H9 (cell line): Measurements from ENCODE around the gene BRD3OS. TPM values are rescaled to one million over a fixed set of nuclear protein-coding genes. Genes with fewer than 3 reads are reported as not detected.

Source experiments
- DNase-seq: peaks from one replicate; pipeline ENCODE4 v3.0.0-alpha.2; 2017
- H2AFZ ChIP-seq: one replicate; pipeline ENCODE4 v1.6.1; 2013; ENCODE audit warnings: mild to moderate bottlenecking, low read length, control low read depth, moderate library complexity
- H2AK5ac ChIP-seq: 2 replicates; pipeline ENCODE4 v1.6.1; 2013; ENCODE audit warnings: low read length, control low read depth, mixed read lengths; ENCODE audit not compliant: insufficient read length
- H2BK120ac ChIP-seq: one replicate; pipeline ENCODE4 v1.6.1; 2013; ENCODE audit warnings: low read depth, mild to moderate bottlenecking, low read length, control low read depth, inconsistent platforms; ENCODE audit not compliant: poor library complexity, severe bottlenecking
- H2BK12ac ChIP-seq: 2 replicates; pipeline ENCODE4 v1.6.1; 2013; ENCODE audit warnings: low read length, control low read depth, mixed read lengths, low read depth; ENCODE audit not compliant: insufficient read length
- H2BK15ac ChIP-seq: 2 replicates; pipeline ENCODE4 v1.6.1; 2013; ENCODE audit warnings: low read depth, low read length, control low read depth
- H2BK20ac ChIP-seq: one replicate; pipeline ENCODE4 v1.6.1; 2013; ENCODE audit warnings: low read depth, mild to moderate bottlenecking, low read length, control low read depth, inconsistent platforms; ENCODE audit not compliant: poor library complexity, severe bottlenecking
- H2BK5ac ChIP-seq: 2 replicates; pipeline ENCODE4 v1.6.1; 2013; ENCODE audit warnings: low read length, control low read depth, mixed read lengths; ENCODE audit not compliant: insufficient read length
- H3K14ac ChIP-seq: 2 replicates; pipeline ENCODE4 v1.6.1; 2013; ENCODE audit warnings: low read length, control low read depth; ENCODE audit not compliant: insufficient read depth
- H3K18ac ChIP-seq: 2 replicates; pipeline ENCODE4 v1.6.1; 2013; ENCODE audit warnings: low read depth, mild to moderate bottlenecking, mixed read lengths, low read length, control low read depth; ENCODE audit not compliant: insufficient read length
- H3K23ac ChIP-seq: 2 replicates; pipeline ENCODE4 v1.6.1; 2013; ENCODE audit warnings: low read length, control low read depth, mixed read lengths, low read depth; ENCODE audit not compliant: insufficient read length
- H3K23me2 ChIP-seq: 2 replicates; pipeline ENCODE4 v1.6.1; 2013; ENCODE audit warnings: low read depth, mild to moderate bottlenecking, mixed read lengths, low read length, control low read depth; ENCODE audit not compliant: insufficient read length, poor library complexity, severe bottlenecking
- H3K27ac ChIP-seq: 2 replicates; pipeline ENCODE4 v1.5.1; 2013; ENCODE audit warnings: low read length, control low read depth, mixed read lengths, low read depth; ENCODE audit not compliant: insufficient read length
- H3K27me3 ChIP-seq: 2 replicates; pipeline ENCODE4 v1.6.1; 2013; ENCODE audit warnings: low read length, control low read depth, inconsistent platforms; ENCODE audit not compliant: insufficient read depth
- H3K4ac ChIP-seq: 2 replicates; pipeline ENCODE4 v1.6.1; 2013; ENCODE audit warnings: low read depth, mild to moderate bottlenecking, control low read depth, inconsistent platforms, low read length, moderate library complexity
- H3K4me1 ChIP-seq: 2 replicates; pipeline ENCODE4 v1.6.1; 2013; ENCODE audit warnings: low read length, control low read depth, inconsistent platforms; ENCODE audit not compliant: insufficient read depth
- H3K4me2 ChIP-seq: 2 replicates; pipeline ENCODE4 v1.6.1; 2013; ENCODE audit warnings: low read length, control low read depth, mixed read lengths; ENCODE audit not compliant: insufficient read length, insufficient read depth
- H3K56ac ChIP-seq: 2 replicates; pipeline ENCODE4 v1.6.1; 2013; ENCODE audit warnings: low read depth, mild to moderate bottlenecking, mixed read lengths, low read length, control low read depth; ENCODE audit not compliant: insufficient read length
- H3K79me1 ChIP-seq: 2 replicates; pipeline ENCODE4 v1.6.1; 2013; ENCODE audit warnings: low read depth, mild to moderate bottlenecking, moderate library complexity, low read length, control low read depth, inconsistent platforms; ENCODE audit not compliant: insufficient read depth, poor library complexity, severe bottlenecking
- H3K79me2 ChIP-seq: 2 replicates; pipeline ENCODE4 v1.6.1; 2013; ENCODE audit warnings: low read length, control low read depth, inconsistent platforms; ENCODE audit not compliant: insufficient read depth
- H3K9ac ChIP-seq: 2 replicates; pipeline ENCODE4 v1.6.1; 2013; ENCODE audit warnings: low read length, control low read depth, mixed read lengths; ENCODE audit not compliant: insufficient read length; ENCODE audit errors: extremely low read depth
- H3K9me3 ChIP-seq: one replicate; pipeline ENCODE4 v1.6.1; 2013; ENCODE audit warnings: low read depth, low read length, inconsistent platforms; ENCODE audit not compliant: control insufficient read depth
- H3T11ph ChIP-seq: one replicate; pipeline ENCODE4 v1.6.1; 2013; ENCODE audit warnings: mild to moderate bottlenecking, low read length, control low read depth, inconsistent platforms
- H4K20me1 ChIP-seq: one replicate; pipeline ENCODE4 v1.6.1; 2013; ENCODE audit not compliant: control insufficient read depth, insufficient read length, insufficient read depth
- H4K5ac ChIP-seq: 2 replicates; pipeline ENCODE4 v1.6.1; 2013; ENCODE audit warnings: low read depth, mild to moderate bottlenecking, mixed read lengths, low read length, control low read depth; ENCODE audit not compliant: insufficient read length
- H4K8ac ChIP-seq: replicated peaks from 2 replicates; pipeline ENCODE4 v1.6.1; 2013; ENCODE audit warnings: low read length, control low read depth, mixed read lengths, low read depth; ENCODE audit not compliant: insufficient read length
- H4K91ac ChIP-seq: 2 replicates; pipeline ENCODE4 v1.6.1; 2013; ENCODE audit warnings: low read depth, mild to moderate bottlenecking, moderate library complexity, mixed read lengths, low read length, control low read depth; ENCODE audit not compliant: insufficient read length
- H3K27ac Mint-ChIP-seq, 3 experiments: 2 replicates in 2 of 3; 3 replicates in 1 of 3; pipeline ENCODE4 v1.8.0; 2020 to 2021; ENCODE audit warnings: mixed read lengths in 3 of 3, mild to moderate bottlenecking in 1 of 3, moderate library complexity in 1 of 3
- H3K27me3 Mint-ChIP-seq: 2 replicates; pipeline ENCODE4 v1.8.0; 2021; ENCODE audit warnings: low read depth, mild to moderate bottlenecking, moderate library complexity, mixed read lengths
- H3K36me3 Mint-ChIP-seq, 3 experiments: 2 replicates in 2 of 3; 3 replicates in 1 of 3; pipeline ENCODE4 v1.8.0; 2020 to 2021; ENCODE audit warnings: low read depth in 3 of 3, mixed read lengths in 3 of 3; ENCODE audit not compliant: insufficient read depth in 1 of 3
- H3K4me1 Mint-ChIP-seq, 2 experiments: 2 replicates each; pipeline ENCODE4 v1.8.0; 2020; ENCODE audit warnings: mixed read lengths in 2 of 2
- H3K4me3 Mint-ChIP-seq, 2 experiments: 2 replicates in 1 of 2; 3 replicates in 1 of 2; pipeline ENCODE4 v1.8.0; 2020 to 2021; ENCODE audit warnings: mild to moderate bottlenecking in 2 of 2, mixed read lengths in 2 of 2, moderate library complexity in 1 of 2
- H3K9me3 Mint-ChIP-seq, 2 experiments: 2 replicates in 1 of 2; 3 replicates in 1 of 2; pipeline ENCODE4 v1.8.0; 2020; ENCODE audit warnings: mild to moderate bottlenecking in 2 of 2, mixed read lengths in 2 of 2, moderate library complexity in 1 of 2
- CTCF ChIP-seq: fragments of 200-600 bp; sonication (generic); conservative IDR thresholded peaks from 3 replicates; pipeline ENCODE4 v1.8.0; 2021; ENCODE audit warnings: antibody characterized with exemption, mild to moderate bottlenecking
- WGBS: extraction: QIAGEN DNeasy Blood & Tissue Kit; methylation state at CpG from one replicate; pipeline ENCODE4 v1.1.7; 2013; ENCODE audit warnings: missing lambda C conversion rate, low lambda C conversion rate, mixed read lengths; ENCODE audit not compliant: insufficient read length; ENCODE audit errors: extremely low coverage; 5-methylcytosine and 5-hydroxymethylcytosine counted together
- total RNA-seq: library from RNA; stranded (reverse); gene quantifications from 2 replicates; pipeline ENCODE4 v1.2.1, GENCODE V29; 2021

Gene BRD3OS
- total RNA-seq, 1 experiment from 2014 or later: 16.4 TPM

- H3K36me3 Mint-ChIP-seq: peaks cover 27 to 88% (median 75%) of the 10 kb centered on the region in 3 experiments
- H3K4me3 Mint-ChIP-seq: no peak overlapping the region
- no peaks in the 10 kb centered on the region for H3K9me3 Mint-ChIP-seq
- Histone ChIP-seq H3K79me1 (no peaks in the 10 kb centered on the region), H4K20me1 (no peaks in the 10 kb centered on the region), H2BK20ac (no peak overlapping the region), H2BK12ac (no peak overlapping the region), H2BK5ac (no peak overlapping the region), H3K27me3 (no peaks in the 10 kb centered on the region), H2AFZ (no peak overlapping the region), H3K9me3 (no peaks in the 10 kb centered on the region), H4K5ac (no peak overlapping the region), H3K79me2 (no peaks in the 10 kb centered on the region), H3K56ac (no peak overlapping the region), H3K9ac (no peak overlapping the region), H3K23ac (no peak overlapping the region), H3K18ac (no peak overlapping the region), H3K27ac (no peak overlapping the region), H2BK120ac (no peak overlapping the region), H2BK15ac (no peak overlapping the region), H3K4me2 (no peak overlapping the region), H3K4ac (no peak overlapping the region), H3T11ph (no peak overlapping the region), H3K4me1 (no peaks in the 10 kb centered on the region), H3K23me2 (no peaks in the 10 kb centered on the region), H4K8ac (no peak overlapping the region), H3K14ac (no peak overlapping the region), H2AK5ac (no peak overlapping the region), H4K91ac (no peak overlapping the region)
- TF ChIP-seq CTCF: no peak
- H3K27ac Mint-ChIP-seq: no peak overlapping the region
- H3K27me3 Mint-ChIP-seq: no peaks in the 10 kb centered on the region
- no CpG with 5 or more reads among the region's 21 CpGs for WGBS
- H3K4me1 Mint-ChIP-seq: no peaks in the 10 kb centered on the region
- no peak for DNase-seq
Measured at GRCh38 chr9:134046894-134047681, 21.8 kb downstream of the BRD3OS start.
